WTC11 (cell line): ENCODE results near the gene APBA1. TPM values are rescaled to one million over a fixed set of nuclear protein-coding genes. Genes with fewer than 3 reads are reported as not detected.

ENCODE experiments used
- total RNA-seq: library from RNA; stranded (reverse); gene quantifications from 3 replicates; pipeline ENCODE4 v1.2.3, GENCODE V29; 2021

The APBA1 gene
- total RNA-seq, 1 experiment from 2014 or later: 0.94 TPM

Other genes starting within 250 kb of the APBA1 start
- gene PTAR1, start 87.6 kb upstream of the APBA1 start, total RNA-seq: 71.5 to 90.8 TPM (median 76.9 TPM) in 3 replicates
- gene CFAP95, start 148.4 kb upstream of the APBA1 start, total RNA-seq: 11.2 to 29.2 TPM (median 11.5 TPM) in 3 replicates